Suppressor macrophage treated with lipopolysaccharide for 1 hour (primary cell): ENCODE data around the gene LRRC37A3.
A peak's percentile ranks its signal among the peaks of the same experiment; 100 is the strongest.
"Not testable (repeated sequence)": the region's sequence is repeated elsewhere in the genome, so short reads cannot be mapped to it uniquely, and the experiment has no call there.

Source experiments
- DNase-seq, 3 donors: peaks; one replicate each; pipeline ENCODE4 v3.0.0-alpha.2; 2020 to 2022

Gene LRRC37A3

GRCh38 chr17:64925244-64925643 is 6.0 kb upstream of the LRRC37A3 start:
- not testable (repeated sequence) for DNase-seq

GRCh38 chr17:64923051-64923568 is 3.8 kb upstream of the LRRC37A3 start:
- DNase-seq: peak; percentile 55 to 65 (median 60)

- DNase-seq: peak; percentile 41 to 55 (median 41)
Observed at GRCh38 chr17:64920419-64921172, 1.3 kb upstream of the LRRC37A3 start.

- no peak for DNase-seq
Observed at GRCh38 chr17:64920026-64920418, 744 bp upstream of the LRRC37A3 start.

DNA sequence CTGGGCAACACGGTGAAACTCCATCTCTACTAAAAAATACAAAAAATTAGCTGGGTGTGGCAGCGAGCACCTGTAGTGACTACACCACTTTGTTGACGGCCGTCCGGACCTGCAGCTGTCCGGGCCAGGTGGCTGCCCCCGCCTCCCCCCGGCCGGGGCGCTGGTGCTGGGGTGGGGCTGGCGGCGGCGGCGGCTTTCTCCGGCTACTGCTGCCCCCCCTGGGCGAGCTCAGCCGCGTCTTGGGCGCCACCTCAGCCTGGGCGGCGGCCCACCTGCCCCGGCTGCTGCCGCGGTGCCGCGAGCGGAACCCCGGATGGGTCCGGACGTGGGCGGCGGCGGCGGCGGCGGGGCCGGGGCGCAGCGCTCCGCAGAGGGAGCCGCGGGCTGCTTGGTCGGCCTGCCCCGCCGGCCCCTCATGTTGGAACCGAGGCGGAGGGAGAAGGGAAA is 413 bp downstream of the LRRC37A3 start:
- DNase-seq: peak in 1 of 3 donors; percentile 23

GRCh38 chr17:64917540-64917939 is 1.7 kb downstream of the LRRC37A3 start:
- DNase-seq: not testable (repeated sequence)

DNA sequence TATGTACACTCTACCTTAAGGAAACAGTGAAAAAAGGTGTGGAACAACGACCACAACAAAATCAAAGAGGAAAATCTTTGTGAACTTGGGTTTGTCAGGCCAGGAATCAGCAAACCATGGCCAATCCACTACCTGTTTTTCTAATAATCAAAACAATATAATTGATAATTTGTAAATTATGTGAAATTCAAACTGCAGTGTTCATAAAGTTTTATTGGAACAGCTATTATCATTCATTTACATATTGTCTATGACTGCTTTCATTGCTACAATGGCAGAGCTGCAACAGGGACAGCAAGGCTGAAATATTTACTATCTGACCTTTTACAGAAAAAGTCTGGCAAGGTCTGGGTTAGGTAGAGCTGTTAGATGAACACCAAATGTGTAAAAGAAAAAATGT is 4.0 kb downstream of the LRRC37A3 start:
- DNase-seq: not testable (repeated sequence)

DNA sequence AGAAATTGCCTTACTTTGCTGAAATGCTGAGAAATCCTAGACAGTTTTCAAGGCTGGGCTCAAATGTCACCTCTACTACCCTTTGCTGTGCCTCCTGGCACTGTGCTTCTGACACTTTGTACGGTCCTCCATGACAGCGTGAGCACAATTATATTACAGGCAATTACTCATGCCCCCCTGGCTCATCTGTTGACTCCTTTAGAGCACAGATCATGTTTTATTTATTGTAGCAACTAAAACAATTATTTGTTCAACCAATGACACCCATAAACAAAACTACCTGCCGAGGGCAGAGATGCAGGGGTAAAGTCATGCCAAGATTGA is 9.1 kb downstream of the LRRC37A3 start:
- not testable (repeated sequence) for DNase-seq

DNA sequence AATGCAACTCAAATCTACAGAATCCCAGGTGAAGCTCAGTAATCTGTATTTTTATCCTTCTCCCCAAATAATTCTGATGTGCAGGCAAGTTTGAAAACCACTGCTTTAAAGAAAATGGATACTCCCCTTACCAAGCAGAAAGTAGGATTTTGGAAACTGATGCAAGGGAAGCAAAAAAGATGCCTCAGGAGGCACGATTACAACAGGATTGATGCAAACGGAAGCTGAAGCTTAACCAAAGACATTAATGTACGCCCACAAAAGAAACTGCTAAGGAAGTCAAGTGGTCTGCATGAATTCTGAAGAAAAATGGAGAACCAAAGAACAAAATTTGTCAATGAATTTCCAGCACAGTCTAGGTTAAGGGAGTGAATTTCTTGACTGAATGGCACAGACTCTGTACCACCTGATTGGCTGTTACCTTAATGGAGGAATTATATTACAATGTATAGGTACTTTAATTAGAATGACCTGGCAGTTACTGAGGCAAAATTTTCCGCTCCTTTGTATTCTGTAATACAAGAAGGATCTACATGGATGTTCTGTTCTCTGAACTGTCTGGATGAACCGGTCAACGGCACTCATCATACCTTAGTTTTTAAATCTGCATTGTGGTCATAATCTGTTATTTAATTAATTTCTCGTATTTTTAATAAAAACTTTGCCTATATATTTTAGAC is 9.6 kb downstream of the LRRC37A3 start:
- not testable (repeated sequence) for DNase-seq

DNA sequence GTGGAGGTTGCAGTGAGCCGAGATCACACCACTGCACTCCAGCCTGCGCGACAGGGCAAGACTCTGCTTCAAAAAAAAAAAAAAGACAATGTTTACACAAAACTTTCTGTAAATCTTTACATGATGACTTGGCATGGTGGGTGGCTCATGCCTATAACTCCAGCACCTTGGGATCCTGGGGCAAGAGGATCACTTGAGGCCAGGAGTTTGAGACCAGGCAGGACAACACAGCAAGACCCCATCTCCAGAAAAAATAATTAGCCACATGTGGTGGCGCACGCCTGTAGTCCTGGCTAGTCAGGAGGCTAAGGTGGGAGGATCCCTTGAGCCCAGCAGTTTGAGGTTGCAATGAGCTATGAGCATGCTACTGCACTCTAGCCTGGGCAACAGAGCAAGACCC is 15.2 kb downstream of the LRRC37A3 start:
- not testable (repeated sequence) for DNase-seq

DNA sequence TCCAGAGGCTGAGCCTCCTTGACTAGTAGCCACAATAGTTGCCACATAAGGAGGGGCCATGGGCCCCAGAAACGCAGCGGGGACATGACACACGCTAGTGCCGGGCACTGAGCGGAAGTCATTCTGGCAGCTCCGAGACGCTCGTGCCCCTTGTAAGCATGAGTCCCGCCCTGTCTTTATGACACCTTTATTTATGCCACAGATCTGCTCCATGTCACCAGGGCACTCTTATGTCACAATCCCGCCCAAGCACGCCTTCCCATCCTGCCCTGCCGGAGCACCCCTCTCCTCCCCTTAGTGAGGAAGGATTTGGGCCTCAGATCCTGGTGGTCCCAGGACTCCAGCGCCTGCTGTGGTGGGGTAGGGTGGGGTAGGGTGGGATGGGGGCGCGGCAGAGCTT is 22.1 kb downstream of the LRRC37A3 start:
- DNase-seq: not testable (repeated sequence)

- DNase-seq: not testable (repeated sequence)
Observed at GRCh38 chr17:64874210-64874609, 45.1 kb downstream of the LRRC37A3 start.

DNA sequence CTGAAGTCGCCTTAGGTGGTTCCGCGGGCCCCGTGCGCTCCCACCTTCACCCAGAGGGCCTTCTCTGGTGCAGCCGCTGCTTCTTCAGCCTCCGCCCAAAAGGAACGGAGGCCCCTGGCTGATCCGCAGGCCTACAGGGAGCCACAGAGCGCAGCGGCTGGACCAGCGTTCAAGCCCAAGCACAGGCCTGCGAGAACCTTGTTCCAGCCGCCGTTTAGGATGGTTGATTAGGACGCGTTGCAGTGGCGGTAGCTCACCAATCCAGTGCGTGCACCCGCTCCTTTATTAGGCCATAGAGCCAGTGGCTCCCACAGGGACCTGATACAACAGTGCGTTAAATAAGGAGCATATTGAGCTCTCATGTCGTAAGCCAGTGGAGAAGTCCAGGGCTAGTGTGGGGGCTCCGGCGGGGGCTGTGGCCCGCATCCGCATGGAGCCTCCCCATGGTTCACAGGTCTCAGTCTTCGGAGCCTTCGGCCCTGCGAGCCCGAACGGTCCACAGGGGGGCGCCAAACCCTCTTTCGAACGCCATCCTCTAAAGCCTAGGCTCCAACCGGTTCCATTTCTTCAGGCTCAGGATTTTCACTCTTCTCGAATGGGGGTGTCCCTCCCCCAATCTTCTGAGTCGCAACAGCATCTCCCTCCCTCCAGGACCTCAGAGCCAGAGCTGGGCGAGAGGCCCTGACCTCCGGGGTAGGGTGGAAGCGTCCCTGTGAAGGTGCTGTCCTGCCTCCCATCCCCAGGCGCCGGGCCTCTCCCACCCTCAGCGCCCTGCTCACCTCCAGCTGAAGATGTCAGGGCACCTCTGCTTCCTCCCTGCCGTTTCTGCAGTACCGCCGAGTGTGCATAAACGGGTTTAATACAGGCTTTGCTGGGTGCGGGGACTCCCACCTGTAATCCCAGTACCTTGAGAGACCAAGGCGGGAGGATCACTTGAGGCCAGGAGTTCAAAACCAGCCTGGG is 71.5 kb downstream of the LRRC37A3 start:
- peak; percentile 66 to 90 (median 74) for DNase-seq

DNA sequence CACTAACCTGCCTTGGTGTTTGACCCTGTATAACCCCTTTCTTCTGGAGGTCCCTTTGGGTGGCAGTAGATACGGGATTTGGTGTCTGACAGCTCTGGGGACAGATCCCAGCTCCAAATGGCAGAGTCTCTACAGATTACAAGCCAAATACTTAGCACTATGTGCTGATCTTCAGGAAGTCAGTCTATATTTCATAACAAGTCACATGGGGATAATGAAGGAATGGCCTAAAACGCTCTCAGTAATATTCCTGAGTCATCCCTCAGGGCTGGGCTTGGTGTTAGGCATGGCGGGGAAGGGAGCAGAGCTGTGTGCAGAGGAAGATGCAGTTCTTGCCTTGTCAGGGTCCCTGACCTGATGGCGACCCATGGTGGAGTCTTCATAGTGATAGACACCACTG is 72.4 kb downstream of the LRRC37A3 start:
- peak; percentile 73 to 75 (median 73) for DNase-seq

DNA sequence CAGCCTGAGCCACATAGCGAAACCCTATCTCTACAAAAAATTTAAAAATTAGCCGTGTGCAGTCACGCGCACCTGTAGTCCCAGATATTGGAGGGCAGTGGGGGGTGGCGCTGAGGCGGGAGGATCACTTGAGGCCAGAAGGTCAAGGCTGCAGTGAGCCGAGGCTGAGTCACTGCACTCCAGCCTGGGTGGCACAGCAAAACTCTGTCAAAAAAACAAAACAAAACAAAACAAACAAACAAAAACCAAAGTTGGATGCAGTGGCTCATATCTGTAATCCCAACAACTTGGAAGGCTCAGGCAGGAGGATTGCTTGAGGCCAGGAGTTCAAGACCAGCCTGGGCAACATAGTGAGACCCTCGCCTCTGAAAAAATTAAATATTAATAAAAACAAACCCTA is 75.4 kb downstream of the LRRC37A3 start:
- not testable (repeated sequence) for DNase-seq

DNA sequence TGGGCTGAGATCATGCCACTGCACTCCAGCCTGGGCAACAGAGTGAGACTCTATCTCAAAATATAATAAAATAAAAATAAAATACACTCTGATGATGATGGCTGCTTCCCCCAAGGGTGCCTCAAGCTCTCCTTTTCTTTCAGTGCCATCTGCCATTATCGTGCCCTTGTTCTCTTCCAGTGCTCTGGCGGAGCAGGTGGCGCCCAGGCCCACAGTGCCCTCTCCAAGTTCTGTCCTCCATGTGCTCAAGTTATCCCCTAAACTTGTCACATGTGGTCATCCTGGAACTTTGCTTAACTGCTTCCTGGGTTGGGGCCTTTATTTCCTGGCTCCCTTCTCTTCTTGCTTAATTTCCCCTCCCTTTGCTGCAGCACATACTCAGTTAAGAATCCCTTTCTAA is 76.4 kb downstream of the LRRC37A3 start:
- not testable (repeated sequence) for DNase-seq

- peak; percentile 17 to 26 (median 18) for DNase-seq
Observed at GRCh38 chr17:64840960-64841359, 78.3 kb downstream of the LRRC37A3 start.

DNA sequence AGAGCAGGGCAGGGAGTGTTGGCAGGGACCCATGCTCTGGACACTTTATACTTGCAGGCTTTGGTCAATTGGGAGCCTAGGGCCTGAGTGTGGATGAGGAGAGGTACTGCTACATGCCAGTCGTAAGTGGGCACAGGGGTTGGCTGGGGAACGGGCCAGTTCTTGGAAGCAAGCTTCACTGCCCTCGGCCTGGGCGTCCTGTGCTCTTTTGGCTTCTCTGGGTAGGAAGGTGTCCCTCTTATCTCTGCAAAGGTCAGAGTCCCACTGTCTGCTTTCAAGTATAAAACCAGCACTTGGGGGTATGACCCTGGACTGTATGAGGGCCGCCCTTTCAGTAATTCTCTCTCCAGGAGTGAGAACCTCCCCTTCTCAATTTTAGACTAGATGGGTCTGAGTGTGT is 80.8 kb downstream of the LRRC37A3 start:
- not testable (repeated sequence) for DNase-seq

GRCh38 chr17:64837018-64837761 is 82.1 kb downstream of the LRRC37A3 start:
- peak; percentile 84 to 94 (median 88) for DNase-seq

GRCh38 chr17:64836623-64837017 is 82.7 kb downstream of the LRRC37A3 start:
- DNase-seq: peak in 2 of 3 donors; percentile 7 to 9

DNA sequence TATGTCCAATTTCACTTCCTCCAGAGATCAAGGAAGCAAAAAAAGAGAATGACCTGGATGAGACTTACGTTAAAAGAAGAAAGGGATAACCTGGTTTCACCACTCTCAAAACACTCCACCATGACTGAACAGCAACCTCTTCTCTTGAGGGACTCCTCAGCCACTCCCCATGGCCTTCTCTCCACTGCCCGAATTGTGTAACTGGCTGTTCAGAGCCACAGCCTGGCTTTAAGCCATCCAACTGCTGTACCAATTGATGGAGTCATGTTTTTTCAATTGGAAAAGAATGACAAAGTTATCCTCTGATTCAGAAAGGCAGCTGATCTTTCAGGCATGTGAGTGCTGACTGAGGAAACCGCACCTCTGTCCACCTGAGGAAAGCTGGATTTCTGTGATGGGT is 85.2 kb downstream of the LRRC37A3 start:
- DNase-seq: peak in 2 of 3 donors; percentile 6 to 28

DNA sequence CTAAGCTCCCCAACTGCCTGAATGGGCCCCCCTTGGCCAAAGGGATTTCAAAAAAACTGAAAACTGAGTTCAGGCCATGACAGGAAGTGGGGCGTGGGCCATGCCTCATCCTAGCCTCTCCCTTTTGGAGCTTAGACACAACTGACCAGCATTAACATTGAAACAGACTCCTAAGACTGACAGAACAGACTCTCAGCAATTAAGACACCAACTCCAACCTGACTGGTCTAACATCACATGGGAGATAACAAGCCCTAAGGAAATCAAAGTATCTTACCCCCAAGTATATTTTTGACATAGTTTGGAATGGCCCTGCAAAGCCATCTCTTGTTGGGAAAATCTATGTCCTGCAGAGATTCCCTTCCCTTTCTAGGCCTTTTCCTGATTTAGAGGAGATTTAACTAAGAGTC is 88.6 kb downstream of the LRRC37A3 start:
- not testable (repeated sequence) for DNase-seq
